GM23338 (cell line): ENCODE measurements around the gene BNIP2. TPM values are rescaled to one million over a fixed set of nuclear protein-coding genes. Genes with fewer than 3 reads are reported as not detected.

Source experiments
- ATAC-seq: fragments of 200-7000 bp; cut with Tn5 transposase; 3 replicates; pipeline ENCODE4 v1.9.1; 2020
- DNase-seq: peaks from one replicate; pipeline ENCODE4 v3.0.0-alpha.2; 2015; ENCODE audit warnings: low spot score
- H2AFZ ChIP-seq: fragments of 200-600 bp; sonication (generic); 2 replicates; pipeline ENCODE4 v1.8.0; 2016; ENCODE audit warnings: antibody characterized with exemption, mild to moderate bottlenecking, moderate library complexity
- H3F3A ChIP-seq: fragments of 200-600 bp; sonication (generic); replicated peaks from 2 replicates; pipeline ENCODE4 v1.8.0; 2017; ENCODE audit warnings: antibody characterized with exemption, mixed run types, low read depth
- H3K27ac ChIP-seq: fragments of 200-600 bp; sonication (generic); 2 replicates; pipeline ENCODE4 v1.6.1; 2016; ENCODE audit warnings: low read depth
- H3K27me3 ChIP-seq: fragments of 200-600 bp; sonication (generic); 2 replicates; pipeline ENCODE4 v1.8.0; 2016; ENCODE audit warnings: mild to moderate bottlenecking, mixed run types, moderate library complexity; ENCODE audit not compliant: insufficient read depth
- H3K36me3 ChIP-seq: fragments of 200-600 bp; sonication (generic); 2 replicates; pipeline ENCODE4 v1.8.0; 2016; ENCODE audit warnings: mild to moderate bottlenecking; ENCODE audit not compliant: insufficient read depth
- H3K4me1 ChIP-seq: fragments of 200-600 bp; sonication (generic); 2 replicates; pipeline ENCODE4 v1.8.0; 2016; ENCODE audit warnings: mild to moderate bottlenecking, moderate library complexity; ENCODE audit not compliant: insufficient read depth
- H3K4me2 ChIP-seq: fragments of 200-600 bp; sonication (generic); 2 replicates; pipeline ENCODE4 v1.7.1; 2017; ENCODE audit warnings: mixed run types
- H3K4me3 ChIP-seq: fragments of 200-600 bp; sonication (generic); 2 replicates; pipeline ENCODE4 v1.6.1; 2016; ENCODE audit warnings: mixed run types
- H3K79me2 ChIP-seq: fragments of 200-600 bp; sonication (generic); replicated peaks from 2 replicates; pipeline ENCODE4 v1.8.0; 2017; ENCODE audit warnings: mild to moderate bottlenecking; ENCODE audit not compliant: insufficient read depth
- H3K9me2 ChIP-seq: fragments of 200-600 bp; sonication (generic); 2 replicates; pipeline ENCODE4 v1.8.0; 2017; ENCODE audit not compliant: insufficient read depth
- H4K20me1 ChIP-seq: fragments of 200-600 bp; sonication (generic); replicated peaks from 2 replicates; pipeline ENCODE4 v1.8.0; 2017; ENCODE audit warnings: mild to moderate bottlenecking; ENCODE audit not compliant: insufficient read depth
- H3K27ac Mint-ChIP-seq: 2 replicates; pipeline ENCODE4 v1.8.0; 2020; ENCODE audit warnings: inconsistent platforms, mild to moderate bottlenecking, moderate library complexity, mixed read lengths
- H3K27me3 Mint-ChIP-seq: 3 replicates; pipeline ENCODE4 v1.8.0; 2022; ENCODE audit warnings: low read depth, mild to moderate bottlenecking, moderate library complexity, mixed read lengths, inconsistent platforms; ENCODE audit not compliant: insufficient read depth, poor library complexity
- H3K36me3 Mint-ChIP-seq: 3 replicates; pipeline ENCODE4 v1.8.0; 2021; ENCODE audit warnings: low read depth, mild to moderate bottlenecking, inconsistent platforms, moderate library complexity, mixed read lengths
- H3K4me1 Mint-ChIP-seq: 3 replicates; pipeline ENCODE4 v1.8.0; 2020; ENCODE audit warnings: mild to moderate bottlenecking, inconsistent platforms, mixed read lengths
- H3K4me3 Mint-ChIP-seq: 3 replicates; pipeline ENCODE4 v1.8.0; 2021; ENCODE audit warnings: moderate library complexity, mild to moderate bottlenecking, inconsistent platforms, mixed read lengths
- H3K9me3 Mint-ChIP-seq: 3 replicates; pipeline ENCODE4 v1.8.0; 2020; ENCODE audit warnings: moderate library complexity, mild to moderate bottlenecking, inconsistent platforms, mixed read lengths
- CREB1 ChIP-seq: fragments of 250-450 bp; sonication (Bioruptor Pico); IDR thresholded peaks from 2 replicates; pipeline ENCODE4 v1.5.0; 2020; ENCODE audit warnings: low read depth, mild to moderate bottlenecking, moderate library complexity
- EZH2 ChIP-seq: fragments of 200-600 bp; sonication (generic); IDR thresholded peaks from one replicate; pipeline ENCODE4 v1.8.0; 2017; ENCODE audit warnings: antibody characterized with exemption, mild to moderate bottlenecking, low read depth; ENCODE audit not compliant: unreplicated experiment
- EZH2phosphoT487 ChIP-seq: fragments of 200-600 bp; sonication (generic); IDR thresholded peaks from one replicate; pipeline ENCODE4 v1.8.1; 2018; ENCODE audit warnings: antibody characterized with exemption; ENCODE audit not compliant: unreplicated experiment
- JUNB ChIP-seq: IDR thresholded peaks from one replicate; pipeline ENCODE4 v1.6.1; 2016; ENCODE audit warnings: antibody characterized with exemption; ENCODE audit not compliant: unreplicated experiment
- NANOG ChIP-seq: IDR thresholded peaks from 2 replicates; pipeline ENCODE4 v1.6.1; 2016; ENCODE audit warnings: antibody characterized with exemption, borderline replicate concordance
- POLR2AphosphoS5 ChIP-seq: IDR thresholded peaks from 2 replicates; pipeline ENCODE4 v1.6.1; 2016; ENCODE audit warnings: antibody characterized with exemption, low read depth
- STAT1 ChIP-seq: IDR thresholded peaks from one replicate; pipeline ENCODE4 v1.6.1; 2016; ENCODE audit warnings: antibody characterized with exemption; ENCODE audit not compliant: unreplicated experiment
- ZNF114 ChIP-seq: fragments of 250-450 bp; sonication (Bioruptor Pico); IDR thresholded peaks from 2 replicates; pipeline ENCODE4 v1.5.0; 2020; ENCODE audit warnings: mild to moderate bottlenecking, moderate library complexity
- ZNF331 ChIP-seq: fragments of 250-450 bp; sonication (Bioruptor Pico); IDR thresholded peaks from 2 replicates; pipeline ENCODE4 v1.5.0; 2020; ENCODE audit warnings: low read depth, mild to moderate bottlenecking, moderate library complexity
- polyA plus RNA-seq: library from polyadenylated mRNA; unstranded; fragments of >200 nt; fragmentation: Nextera tagmentation; extraction: Ambion mirVana; gene quantifications from 2 replicates; pipeline ENCODE4 v1.2.1, GENCODE V29; 2016
- total RNA-seq: library from RNA; depleted of rRNA; stranded (reverse); fragments of >200 nt; shearing (Covaris generic); gene quantifications from 2 replicates; pipeline ENCODE4 v1.2.3, GENCODE V29; 2014
- TF ChIP-seq, protein P1 (sequence below): IDR thresholded peaks from 2 replicates; pipeline ENCODE4 v1.6.1; 2016; ENCODE audit warnings: antibody characterized with exemption
- TF ChIP-seq, protein P2 (sequence below): fragments of 250-450 bp; sonication (Bioruptor Pico); IDR thresholded peaks from 2 replicates; pipeline ENCODE4 v1.5.0; 2020; ENCODE audit warnings: mild to moderate bottlenecking, moderate library complexity
- TF ChIP-seq, protein P3 (sequence below): IDR thresholded peaks from one replicate; pipeline ENCODE4 v1.6.1; 2018; ENCODE audit warnings: antibody characterized with exemption; ENCODE audit not compliant: unreplicated experiment
- TF ChIP-seq, protein P4 (sequence below), 2 experiments: fragments of 200-600 bp in 1 of 2; sonication (generic) in 1 of 2; conservative IDR thresholded peaks; 2 replicates each; pipeline versions ENCODE4 v1.5.1 to v1.6.1; 2016 to 2017; ENCODE audit warnings: antibody characterized with exemption in 2 of 2, low read depth in 2 of 2, mild to moderate bottlenecking in 2 of 2, moderate library complexity in 1 of 2

BNIP2 gene
- total and polyA plus RNA-seq, 2 experiments from 2014 or later, result 43.7 to 83.7 TPM

DNA sequence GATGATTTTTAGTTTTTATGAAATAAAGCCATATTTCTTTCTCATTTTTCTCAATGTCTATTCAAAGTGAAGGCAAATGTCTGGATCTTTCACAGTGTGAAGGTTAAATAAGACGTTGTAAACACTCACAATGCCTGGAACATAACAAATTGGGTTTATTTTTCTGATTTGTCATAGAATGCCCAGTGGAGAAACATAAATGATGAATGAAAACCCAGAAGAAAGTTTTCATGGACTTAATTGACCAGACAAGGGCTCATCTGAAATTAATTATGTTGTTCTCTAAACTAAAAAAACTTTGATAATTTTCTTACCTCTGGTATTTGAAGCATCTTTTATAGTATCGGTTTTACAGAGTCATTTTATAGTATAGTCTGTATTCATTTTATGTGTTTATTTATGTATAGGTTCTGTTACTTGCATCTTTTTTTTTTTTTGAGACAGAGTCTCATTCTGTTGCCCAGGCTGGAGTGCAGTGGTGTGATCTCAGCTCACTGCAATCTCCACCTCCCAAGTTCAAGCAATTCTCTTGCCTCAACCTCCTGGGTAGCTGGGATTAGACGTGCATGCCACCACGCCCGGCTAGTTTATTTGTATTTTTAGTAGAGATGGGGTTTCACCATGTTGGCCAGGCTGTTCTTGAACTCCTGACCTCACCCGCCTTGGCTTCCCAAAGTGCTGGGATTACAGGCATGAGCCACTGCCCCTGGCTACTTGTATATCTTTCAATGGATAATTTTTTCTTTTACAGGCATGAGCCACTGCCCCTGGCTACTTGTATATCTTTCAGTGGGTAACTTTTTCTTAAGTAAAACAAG, 15.1 kb upstream of the BNIP2 start:
- Mint-ChIP-seq H3K4me1 (peaks cover 3% of the 10 kb centered on the region; the same call in 1 of the 3 replicates), H3K9me3 (no peaks in the 10 kb centered on the region), H3K27me3 (no peaks in the 10 kb centered on the region), H3K36me3 (no peaks in the 10 kb centered on the region), H3K27ac (no peak overlapping the region), H3K4me3 (no peak overlapping the region)
- no peak for ATAC-seq
- Histone ChIP-seq H3K79me2 (no peaks in the 10 kb centered on the region), H3K4me2 (no peak overlapping the region), H3K27ac (no peak overlapping the region), H3F3A (no peaks in the 10 kb centered on the region), H3K27me3 (no peaks in the 10 kb centered on the region), H3K4me1 (no peaks in the 10 kb centered on the region), H4K20me1 (no peaks in the 10 kb centered on the region), H3K4me3 (no peak overlapping the region), H2AFZ (no peak overlapping the region), H3K9me2 (no peaks in the 10 kb centered on the region), H3K36me3 (no peaks in the 10 kb centered on the region)
- DNase-seq, result no peak
- TF ChIP-seq, protein P1, sequence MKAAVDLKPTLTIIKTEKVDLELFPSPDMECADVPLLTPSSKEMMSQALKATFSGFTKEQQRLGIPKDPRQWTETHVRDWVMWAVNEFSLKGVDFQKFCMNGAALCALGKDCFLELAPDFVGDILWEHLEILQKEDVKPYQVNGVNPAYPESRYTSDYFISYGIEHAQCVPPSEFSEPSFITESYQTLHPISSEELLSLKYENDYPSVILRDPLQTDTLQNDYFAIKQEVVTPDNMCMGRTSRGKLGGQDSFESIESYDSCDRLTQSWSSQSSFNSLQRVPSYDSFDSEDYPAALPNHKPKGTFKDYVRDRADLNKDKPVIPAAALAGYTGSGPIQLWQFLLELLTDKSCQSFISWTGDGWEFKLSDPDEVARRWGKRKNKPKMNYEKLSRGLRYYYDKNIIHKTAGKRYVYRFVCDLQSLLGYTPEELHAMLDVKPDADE, result no peak
- TF ChIP-seq ZNF331, result no peak
- TF ChIP-seq, protein P2, sequence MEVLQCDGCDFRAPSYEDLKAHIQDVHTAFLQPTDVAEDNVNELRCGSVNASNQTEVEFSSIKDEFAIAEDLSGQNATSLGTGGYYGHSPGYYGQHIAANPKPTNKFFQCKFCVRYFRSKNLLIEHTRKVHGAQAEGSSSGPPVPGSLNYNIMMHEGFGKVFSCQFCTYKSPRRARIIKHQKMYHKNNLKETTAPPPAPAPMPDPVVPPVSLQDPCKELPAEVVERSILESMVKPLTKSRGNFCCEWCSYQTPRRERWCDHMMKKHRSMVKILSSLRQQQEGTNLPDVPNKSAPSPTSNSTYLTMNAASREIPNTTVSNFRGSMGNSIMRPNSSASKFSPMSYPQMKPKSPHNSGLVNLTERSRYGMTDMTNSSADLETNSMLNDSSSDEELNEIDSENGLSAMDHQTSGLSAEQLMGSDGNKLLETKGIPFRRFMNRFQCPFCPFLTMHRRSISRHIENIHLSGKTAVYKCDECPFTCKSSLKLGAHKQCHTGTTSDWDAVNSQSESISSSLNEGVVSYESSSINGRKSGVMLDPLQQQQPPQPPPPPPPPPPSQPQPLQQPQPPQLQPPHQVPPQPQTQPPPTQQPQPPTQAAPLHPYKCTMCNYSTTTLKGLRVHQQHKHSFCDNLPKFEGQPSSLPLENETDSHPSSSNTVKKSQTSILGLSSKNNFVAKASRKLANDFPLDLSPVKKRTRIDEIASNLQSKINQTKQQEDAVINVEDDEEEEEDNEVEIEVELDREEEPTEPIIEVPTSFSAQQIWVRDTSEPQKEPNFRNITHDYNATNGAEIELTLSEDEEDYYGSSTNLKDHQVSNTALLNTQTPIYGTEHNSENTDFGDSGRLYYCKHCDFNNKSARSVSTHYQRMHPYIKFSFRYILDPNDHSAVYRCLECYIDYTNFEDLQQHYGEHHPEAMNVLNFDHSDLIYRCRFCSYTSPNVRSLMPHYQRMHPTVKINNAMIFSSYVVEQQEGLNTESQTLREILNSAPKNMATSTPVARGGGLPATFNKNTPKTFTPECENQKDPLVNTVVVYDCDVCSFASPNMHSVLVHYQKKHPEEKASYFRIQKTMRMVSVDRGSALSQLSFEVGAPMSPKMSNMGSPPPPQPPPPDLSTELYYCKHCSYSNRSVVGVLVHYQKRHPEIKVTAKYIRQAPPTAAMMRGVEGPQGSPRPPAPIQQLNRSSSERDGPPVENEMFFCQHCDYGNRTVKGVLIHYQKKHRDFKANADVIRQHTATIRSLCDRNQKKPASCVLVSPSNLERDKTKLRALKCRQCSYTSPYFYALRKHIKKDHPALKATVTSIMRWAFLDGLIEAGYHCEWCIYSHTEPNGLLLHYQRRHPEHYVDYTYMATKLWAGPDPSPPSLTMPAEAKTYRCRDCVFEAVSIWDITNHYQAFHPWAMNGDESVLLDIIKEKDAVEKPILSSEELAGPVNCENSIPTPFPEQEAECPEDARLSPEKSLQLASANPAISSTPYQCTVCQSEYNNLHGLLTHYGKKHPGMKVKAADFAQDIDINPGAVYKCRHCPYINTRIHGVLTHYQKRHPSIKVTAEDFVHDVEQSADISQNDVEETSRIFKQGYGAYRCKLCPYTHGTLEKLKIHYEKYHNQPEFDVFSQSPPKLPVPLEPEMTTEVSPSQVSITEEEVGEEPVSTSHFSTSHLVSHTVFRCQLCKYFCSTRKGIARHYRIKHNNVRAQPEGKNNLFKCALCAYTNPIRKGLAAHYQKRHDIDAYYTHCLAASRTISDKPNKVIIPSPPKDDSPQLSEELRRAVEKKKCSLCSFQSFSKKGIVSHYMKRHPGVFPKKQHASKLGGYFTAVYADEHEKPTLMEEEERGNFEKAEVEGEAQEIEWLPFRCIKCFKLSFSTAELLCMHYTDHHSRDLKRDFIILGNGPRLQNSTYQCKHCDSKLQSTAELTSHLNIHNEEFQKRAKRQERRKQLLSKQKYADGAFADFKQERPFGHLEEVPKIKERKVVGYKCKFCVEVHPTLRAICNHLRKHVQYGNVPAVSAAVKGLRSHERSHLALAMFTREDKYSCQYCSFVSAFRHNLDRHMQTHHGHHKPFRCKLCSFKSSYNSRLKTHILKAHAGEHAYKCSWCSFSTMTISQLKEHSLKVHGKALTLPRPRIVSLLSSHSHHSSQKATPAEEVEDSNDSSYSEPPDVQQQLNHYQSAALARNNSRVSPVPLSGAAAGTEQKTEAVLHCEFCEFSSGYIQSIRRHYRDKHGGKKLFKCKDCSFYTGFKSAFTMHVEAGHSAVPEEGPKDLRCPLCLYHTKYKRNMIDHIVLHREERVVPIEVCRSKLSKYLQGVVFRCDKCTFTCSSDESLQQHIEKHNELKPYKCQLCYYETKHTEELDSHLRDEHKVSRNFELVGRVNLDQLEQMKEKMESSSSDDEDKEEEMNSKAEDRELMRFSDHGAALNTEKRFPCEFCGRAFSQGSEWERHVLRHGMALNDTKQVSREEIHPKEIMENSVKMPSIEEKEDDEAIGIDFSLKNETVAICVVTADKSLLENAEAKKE (CRISPR knock-in tag), result no peak
- no peak for TF ChIP-seq ZNF114 (CRISPR knock-in tag)
- no peak for TF ChIP-seq POLR2AphosphoS5
- TF ChIP-seq, protein P3, sequence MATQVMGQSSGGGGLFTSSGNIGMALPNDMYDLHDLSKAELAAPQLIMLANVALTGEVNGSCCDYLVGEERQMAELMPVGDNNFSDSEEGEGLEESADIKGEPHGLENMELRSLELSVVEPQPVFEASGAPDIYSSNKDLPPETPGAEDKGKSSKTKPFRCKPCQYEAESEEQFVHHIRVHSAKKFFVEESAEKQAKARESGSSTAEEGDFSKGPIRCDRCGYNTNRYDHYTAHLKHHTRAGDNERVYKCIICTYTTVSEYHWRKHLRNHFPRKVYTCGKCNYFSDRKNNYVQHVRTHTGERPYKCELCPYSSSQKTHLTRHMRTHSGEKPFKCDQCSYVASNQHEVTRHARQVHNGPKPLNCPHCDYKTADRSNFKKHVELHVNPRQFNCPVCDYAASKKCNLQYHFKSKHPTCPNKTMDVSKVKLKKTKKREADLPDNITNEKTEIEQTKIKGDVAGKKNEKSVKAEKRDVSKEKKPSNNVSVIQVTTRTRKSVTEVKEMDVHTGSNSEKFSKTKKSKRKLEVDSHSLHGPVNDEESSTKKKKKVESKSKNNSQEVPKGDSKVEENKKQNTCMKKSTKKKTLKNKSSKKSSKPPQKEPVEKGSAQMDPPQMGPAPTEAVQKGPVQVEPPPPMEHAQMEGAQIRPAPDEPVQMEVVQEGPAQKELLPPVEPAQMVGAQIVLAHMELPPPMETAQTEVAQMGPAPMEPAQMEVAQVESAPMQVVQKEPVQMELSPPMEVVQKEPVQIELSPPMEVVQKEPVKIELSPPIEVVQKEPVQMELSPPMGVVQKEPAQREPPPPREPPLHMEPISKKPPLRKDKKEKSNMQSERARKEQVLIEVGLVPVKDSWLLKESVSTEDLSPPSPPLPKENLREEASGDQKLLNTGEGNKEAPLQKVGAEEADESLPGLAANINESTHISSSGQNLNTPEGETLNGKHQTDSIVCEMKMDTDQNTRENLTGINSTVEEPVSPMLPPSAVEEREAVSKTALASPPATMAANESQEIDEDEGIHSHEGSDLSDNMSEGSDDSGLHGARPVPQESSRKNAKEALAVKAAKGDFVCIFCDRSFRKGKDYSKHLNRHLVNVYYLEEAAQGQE, result no peak
- no peak for TF ChIP-seq JUNB
- no peak for TF ChIP-seq EZH2
- no peak for TF ChIP-seq EZH2phosphoT487
- TF ChIP-seq CREB1, result no peak
- no peak for TF ChIP-seq STAT1
- no peak for TF ChIP-seq NANOG
- TF ChIP-seq, protein P4, sequence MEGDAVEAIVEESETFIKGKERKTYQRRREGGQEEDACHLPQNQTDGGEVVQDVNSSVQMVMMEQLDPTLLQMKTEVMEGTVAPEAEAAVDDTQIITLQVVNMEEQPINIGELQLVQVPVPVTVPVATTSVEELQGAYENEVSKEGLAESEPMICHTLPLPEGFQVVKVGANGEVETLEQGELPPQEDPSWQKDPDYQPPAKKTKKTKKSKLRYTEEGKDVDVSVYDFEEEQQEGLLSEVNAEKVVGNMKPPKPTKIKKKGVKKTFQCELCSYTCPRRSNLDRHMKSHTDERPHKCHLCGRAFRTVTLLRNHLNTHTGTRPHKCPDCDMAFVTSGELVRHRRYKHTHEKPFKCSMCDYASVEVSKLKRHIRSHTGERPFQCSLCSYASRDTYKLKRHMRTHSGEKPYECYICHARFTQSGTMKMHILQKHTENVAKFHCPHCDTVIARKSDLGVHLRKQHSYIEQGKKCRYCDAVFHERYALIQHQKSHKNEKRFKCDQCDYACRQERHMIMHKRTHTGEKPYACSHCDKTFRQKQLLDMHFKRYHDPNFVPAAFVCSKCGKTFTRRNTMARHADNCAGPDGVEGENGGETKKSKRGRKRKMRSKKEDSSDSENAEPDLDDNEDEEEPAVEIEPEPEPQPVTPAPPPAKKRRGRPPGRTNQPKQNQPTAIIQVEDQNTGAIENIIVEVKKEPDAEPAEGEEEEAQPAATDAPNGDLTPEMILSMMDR (conservative IDR thresholded peaks at IDR 0.05; ENCODE audit: low read depth in 2 of 2), result no peak
